Gastroesophageal sphincter (tissue), 4 donors: ENCODE measurements around the gene EPHA1. TPM values are rescaled to one million over a fixed set of nuclear protein-coding genes. Genes with fewer than 3 reads are reported as not detected.

ENCODE experiments used
- ATAC-seq: fragments of 150-250 bp; one replicate; pipeline ENCODE4 v1.9.1; 2016; ENCODE audit warnings: mild to moderate bottlenecking, moderate library complexity
- H3K27ac ChIP-seq, 4 donors: fragments of 200-600 bp; sonication (generic) in 3 of 4; 1 replicate in 3 of 4; 2 replicates in 1 of 4; pipeline ENCODE4 v1.5.1; 2016 to 2019
- H3K27me3 ChIP-seq: fragments of 200-600 bp; sonication (generic); one replicate; pipeline ENCODE4 v1.5.1; 2019
- H3K36me3 ChIP-seq, 2 donors: fragments of 200-600 bp; sonication (generic); one replicate each; pipeline ENCODE4 v1.5.1; 2019; ENCODE audit warnings: control low read depth in 1 of 2
- H3K4me1 ChIP-seq, 3 donors: fragments of 200-600 bp; sonication (generic); 1 replicate in 2 of 3; 2 replicates in 1 of 3; pipeline ENCODE4 v1.5.1; 2016 to 2019; ENCODE audit warnings: control low read depth in 2 of 3
- H3K4me3 ChIP-seq, 2 donors: fragments of 200-600 bp; sonication (generic); one replicate each; pipeline ENCODE4 v1.5.1; 2019; ENCODE audit warnings: mild to moderate bottlenecking in 1 of 2, moderate library complexity in 1 of 2
- H3K9me3 ChIP-seq, 3 donors: fragments of 200-600 bp; sonication (generic); one replicate each; pipeline ENCODE4 v1.5.1; 2017 to 2019; ENCODE audit warnings: control low read depth in 2 of 3
- EP300 ChIP-seq: sonication (generic); formaldehyde crosslinking; IDR thresholded peaks from one replicate; pipeline ENCODE4 v1.6.1; 2017; ENCODE audit warnings: antibody characterized with exemption, mild to moderate bottlenecking
- POLR2A ChIP-seq, 2 donors: fragments of 450-650 bp; IDR thresholded peaks; one replicate each; pipeline ENCODE4 v1.6.1; 2017; ENCODE audit warnings: antibody characterized with exemption in 2 of 2, mild to moderate bottlenecking in 2 of 2, moderate library complexity in 1 of 2
- POLR2AphosphoS5 ChIP-seq: sonication (generic); formaldehyde crosslinking; IDR thresholded peaks from one replicate; pipeline ENCODE4 v1.6.1; 2017; ENCODE audit warnings: antibody characterized with exemption
- WGBS, 2 donors: methylation state at CpG; one replicate each; pipeline ENCODE4 v1.1.5; 2018; ENCODE audit warnings: low coverage in 1 of 2; 5-methylcytosine and 5-hydroxymethylcytosine counted together
- total RNA-seq, 4 donors: library from RNA; depleted of rRNA; stranded (reverse); fragments of >200 nt; gene quantifications; one replicate each; pipeline ENCODE4 v1.1.0, GENCODE V29; 2016
- TF ChIP-seq, protein P1 (sequence below), 4 experiments: fragments of 200-600 bp in 2 of 4; fragments of 450-650 bp in 2 of 4; sonication (generic) in 1 of 4; IDR thresholded peaks; one replicate each; pipeline ENCODE4 v1.5.1; 2017 to 2019; ENCODE audit warnings: antibody characterized with exemption in 4 of 4, mild to moderate bottlenecking in 2 of 4, moderate library complexity in 2 of 4

The EPHA1 gene
- total RNA-seq, 4 donors from 2014 or later = 0.78 to 2.5 TPM; not detected in 2

- ATAC-seq = no peak
- 77 to 84% methylated on average over 5 to 9 of the region's 21 CpGs for WGBS, 2 donors
Observed at GRCh38 chr7:143395187-143396149, 13.2 kb downstream of the EPHA1 start.

DNA sequence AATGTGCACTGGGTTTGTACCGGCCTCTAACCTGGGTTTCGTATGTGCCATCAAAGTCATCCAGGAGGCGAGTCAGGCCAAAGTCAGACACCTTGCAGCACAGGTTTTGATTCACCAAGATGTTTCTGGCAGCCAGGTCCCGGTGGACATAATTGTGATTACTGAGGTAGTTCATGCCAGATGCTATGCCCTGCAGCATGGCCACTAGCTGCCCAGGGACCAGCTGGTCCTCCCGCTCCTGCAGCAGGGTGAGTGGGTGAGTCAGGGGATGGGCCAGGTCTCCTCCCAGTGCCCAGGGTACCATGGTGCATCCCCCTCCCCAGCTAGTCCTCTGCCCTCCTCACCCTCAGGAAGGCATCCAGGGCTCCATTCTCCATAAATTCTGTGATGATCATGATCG, 13.9 kb downstream of the EPHA1 start:
- TF ChIP-seq, protein P1, sequence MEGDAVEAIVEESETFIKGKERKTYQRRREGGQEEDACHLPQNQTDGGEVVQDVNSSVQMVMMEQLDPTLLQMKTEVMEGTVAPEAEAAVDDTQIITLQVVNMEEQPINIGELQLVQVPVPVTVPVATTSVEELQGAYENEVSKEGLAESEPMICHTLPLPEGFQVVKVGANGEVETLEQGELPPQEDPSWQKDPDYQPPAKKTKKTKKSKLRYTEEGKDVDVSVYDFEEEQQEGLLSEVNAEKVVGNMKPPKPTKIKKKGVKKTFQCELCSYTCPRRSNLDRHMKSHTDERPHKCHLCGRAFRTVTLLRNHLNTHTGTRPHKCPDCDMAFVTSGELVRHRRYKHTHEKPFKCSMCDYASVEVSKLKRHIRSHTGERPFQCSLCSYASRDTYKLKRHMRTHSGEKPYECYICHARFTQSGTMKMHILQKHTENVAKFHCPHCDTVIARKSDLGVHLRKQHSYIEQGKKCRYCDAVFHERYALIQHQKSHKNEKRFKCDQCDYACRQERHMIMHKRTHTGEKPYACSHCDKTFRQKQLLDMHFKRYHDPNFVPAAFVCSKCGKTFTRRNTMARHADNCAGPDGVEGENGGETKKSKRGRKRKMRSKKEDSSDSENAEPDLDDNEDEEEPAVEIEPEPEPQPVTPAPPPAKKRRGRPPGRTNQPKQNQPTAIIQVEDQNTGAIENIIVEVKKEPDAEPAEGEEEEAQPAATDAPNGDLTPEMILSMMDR (IDR thresholded peaks at IDR 0.05) = no peak
- TF ChIP-seq EP300 = no peak
- no peak for TF ChIP-seq POLR2A (IDR thresholded peaks at IDR 0.05)
- no peak for TF ChIP-seq POLR2AphosphoS5
- no peak overlapping the region for H3K4me3 ChIP-seq
- H3K36me3 ChIP-seq = peaks cover 0 to 14% of the 10 kb centered on the region in 2 donors
- H3K9me3 ChIP-seq = no peaks in the 10 kb centered on the region
- 100% methylated on average over 1 of the region's 6 CpGs; no CpG with 5 or more reads in 1 of the 2 donors for WGBS, 2 donors
- no peaks in the 10 kb centered on the region for H3K27me3 ChIP-seq
- H3K4me1 ChIP-seq = peaks cover 3 to 57% (median 36%) of the 10 kb centered on the region in 3 donors
- no peak overlapping the region for H3K27ac ChIP-seq
- ATAC-seq = no peak

More at GRCh38 chr7:143395187-143396149, 13.2 kb downstream of the EPHA1 start:
- Histone ChIP-seq H3K4me1 (peaks cover 3 to 50% (median 29%) of the 10 kb centered on the region in 3 donors), H3K9me3 (no peaks in the 10 kb centered on the region), H3K4me3 (no peak overlapping the region), H3K27ac (no peak overlapping the region), H3K36me3 (peaks cover 0 to 7% of the 10 kb centered on the region in 2 donors), H3K27me3 (no peaks in the 10 kb centered on the region)
- TF ChIP-seq, protein P1 (IDR thresholded peaks at IDR 0.05) = peak in 1 of 4 experiments; percentile 28
- no peak for TF ChIP-seq EP300

- Histone ChIP-seq H3K4me1 (peaks cover 3 to 64% (median 38%) of the 10 kb centered on the region in 3 donors), H3K27ac (peak overlapping the region in 2 of 4 donors; percentile 99 to 100), H3K9me3 (no peaks in the 10 kb centered on the region), H3K36me3 (peaks cover 0 to 21% of the 10 kb centered on the region in 2 donors), H3K27me3 (no peaks in the 10 kb centered on the region), H3K4me3 (no peak overlapping the region)
- ATAC-seq = no peak
- TF ChIP-seq EP300 (no peak), POLR2AphosphoS5 (no peak), POLR2A (IDR thresholded peaks at IDR 0.05) (no peak)
- TF ChIP-seq, protein P1 (IDR thresholded peaks at IDR 0.05) = no peak
- 93 to 98% methylated on average over 5 to 6 of the region's 6 CpGs for WGBS, 2 donors
Observed at GRCh38 chr7:143394068-143394467, 14.6 kb downstream of the EPHA1 start.

GRCh38 chr7:143393267-143394041, 15.2 kb downstream of the EPHA1 start:
- Histone ChIP-seq H3K27me3 (no peaks in the 10 kb centered on the region), H3K4me1 (peaks cover 3 to 70% (median 38%) of the 10 kb centered on the region in 3 donors), H3K9me3 (no peaks in the 10 kb centered on the region), H3K27ac (peak overlapping the region in 3 of 4 donors; percentile 99 to 100 (median 99)), H3K36me3 (peaks cover 0 to 27% of the 10 kb centered on the region in 2 donors), H3K4me3 (no peak overlapping the region)
- ATAC-seq = no peak
- 41 to 98% methylated on average over 4 to 5 of the region's 14 CpGs for WGBS, 2 donors
- TF ChIP-seq EP300 (no peak), POLR2AphosphoS5 (peak; percentile 30), POLR2A (IDR thresholded peaks at IDR 0.05) (no peak)
- TF ChIP-seq, protein P1 (IDR thresholded peaks at IDR 0.05) = no peak
